CD4-positive, alpha-beta T cell treated with Interleukin-15 for 1 hour (primary cell): ENCODE measurements around the gene CSMD2.

Experiments used
- DNase-seq: peaks from one replicate; pipeline ENCODE4 v3.0.0-alpha.2; 2020

CSMD2 gene

GRCh38 chr1:33623811-33624210 is 541.2 kb downstream of the CSMD2 start:
- DNase-seq: no peak

GRCh38 chr1:33622757-33623156 is 542.3 kb downstream of the CSMD2 start:
- no peak for DNase-seq

- DNase-seq: no peak
Measured at GRCh38 chr1:33618636-33619035, 546.4 kb downstream of the CSMD2 start.

- no peak for DNase-seq
Measured at GRCh38 chr1:33617451-33617850, 547.6 kb downstream of the CSMD2 start.

GRCh38 chr1:33616780-33617179 is 548.2 kb downstream of the CSMD2 start:
- DNase-seq: no peak

- DNase-seq: no peak
Measured at GRCh38 chr1:33615546-33615945, 549.5 kb downstream of the CSMD2 start.

- DNase-seq: no peak
Measured at GRCh38 chr1:33610864-33611455, 554.1 kb downstream of the CSMD2 start.

GRCh38 chr1:33610391-33610790 is 554.6 kb downstream of the CSMD2 start:
- DNase-seq: no peak

- DNase-seq: no peak
Measured at GRCh38 chr1:33609739-33610138, 555.3 kb downstream of the CSMD2 start.

GRCh38 chr1:33608825-33609400 is 556.1 kb downstream of the CSMD2 start:
- no peak for DNase-seq

GRCh38 chr1:33607444-33608005 is 557.5 kb downstream of the CSMD2 start:
- no peak for DNase-seq

- DNase-seq: no peak
Measured at GRCh38 chr1:33606272-33606671, 558.8 kb downstream of the CSMD2 start.

GRCh38 chr1:33602271-33602670 is 562.8 kb downstream of the CSMD2 start:
- no peak for DNase-seq

GRCh38 chr1:33601751-33602150 is 563.3 kb downstream of the CSMD2 start:
- DNase-seq: no peak

GRCh38 chr1:33599516-33600115 is 565.4 kb downstream of the CSMD2 start:
- no peak for DNase-seq

GRCh38 chr1:33588726-33589125 is 576.3 kb downstream of the CSMD2 start:
- DNase-seq: no peak

- DNase-seq: no peak
Measured at GRCh38 chr1:33586795-33587194, 578.2 kb downstream of the CSMD2 start.

- no peak for DNase-seq
Measured at GRCh38 chr1:33586106-33586505, 578.9 kb downstream of the CSMD2 start.

GRCh38 chr1:33583567-33583966 is 581.5 kb downstream of the CSMD2 start:
- DNase-seq: no peak

- DNase-seq: no peak
Measured at GRCh38 chr1:33578557-33579448, 586.2 kb downstream of the CSMD2 start.

GRCh38 chr1:33577663-33578062 is 587.4 kb downstream of the CSMD2 start:
- no peak for DNase-seq

- no peak for DNase-seq
Measured at GRCh38 chr1:33576821-33577599, 588.0 kb downstream of the CSMD2 start.
